Duodenal mucosa (tissue), 2 donors: Measurements from ENCODE around the gene IL1R1.

Source experiments
- H3K27ac ChIP-seq: one replicate; pipeline ENCODE4 v1.7.0; 2013; ENCODE audit warnings: low read depth, low read length
- H3K27me3 ChIP-seq, 2 donors: one replicate each; pipeline ENCODE4 v1.7.0; 2013; ENCODE audit warnings: low read length in 2 of 2, control low read depth in 1 of 2; ENCODE audit not compliant: insufficient read depth in 2 of 2, control insufficient read depth in 1 of 2
- H3K36me3 ChIP-seq, 2 donors: one replicate each; pipeline ENCODE4 v1.7.0; 2013; ENCODE audit warnings: low read length in 2 of 2, control low read depth in 1 of 2; ENCODE audit not compliant: insufficient read depth in 2 of 2, control insufficient read depth in 1 of 2
- H3K4me1 ChIP-seq, 2 donors: one replicate each; pipeline ENCODE4 v1.7.0; 2013; ENCODE audit warnings: low read length in 2 of 2, control low read depth in 1 of 2; ENCODE audit not compliant: insufficient read depth in 2 of 2, control insufficient read depth in 1 of 2
- H3K4me3 ChIP-seq, 2 donors: one replicate each; pipeline ENCODE4 v1.7.0; 2013; ENCODE audit warnings: low read length in 2 of 2, low read depth in 1 of 2
- H3K9ac ChIP-seq, 2 donors: one replicate each; pipeline ENCODE4 v1.7.0; 2013; ENCODE audit warnings: low read length in 2 of 2, low read depth in 1 of 2
- H3K9me3 ChIP-seq, 2 donors: one replicate each; pipeline ENCODE4 v1.7.0; 2013; ENCODE audit warnings: low read length in 2 of 2, control low read depth in 1 of 2; ENCODE audit not compliant: control insufficient read depth in 1 of 2

Gene IL1R1

GRCh38 chr2:102185347-102185746, 42.8 kb downstream of the IL1R1 start:
- no peak overlapping the region for H3K4me3 ChIP-seq
- H3K4me1 ChIP-seq, result peaks cover 0 to 5% of the 10 kb centered on the region in 2 donors
- H3K36me3 ChIP-seq, result no peaks in the 10 kb centered on the region
- no peak overlapping the region for H3K27ac ChIP-seq
- no peaks in the 10 kb centered on the region for H3K9me3 ChIP-seq
- no peak overlapping the region for H3K9ac ChIP-seq
- peaks cover 8 to 9% of the 10 kb centered on the region in 2 donors for H3K27me3 ChIP-seq

- peaks cover 6 to 9% of the 10 kb centered on the region in 2 donors for H3K27me3 ChIP-seq
- no peaks in the 10 kb centered on the region for H3K9me3 ChIP-seq
- H3K36me3 ChIP-seq, result no peaks in the 10 kb centered on the region
- H3K27ac ChIP-seq, result peak within 1 kb of the TSS; percentile 39
- H3K4me1 ChIP-seq, result peaks cover 0 to 5% of the 10 kb centered on the region in 2 donors
- peak within 1 kb of the TSS; percentile 57 to 65 for H3K4me3 ChIP-seq
- H3K9ac ChIP-seq, result peak within 1 kb of the TSS; percentile 25 to 30
These were observed 44.4 kb downstream of the IL1R1 start, which contains the start of gene IL1RL2 for GRCh38 chr2:102186791-102187495. Gene IL1RL2 (plus strand): TSS chr2:102187023. CDS start chr2:102187868, 845 bp downstream.

- Histone ChIP-seq H3K9me3 (no peaks in the 10 kb centered on the region), H3K36me3 (no peaks in the 10 kb centered on the region), H3K4me3 (peak overlapping the region; percentile 57 to 65), H3K27me3 (peaks cover 4 to 9% of the 10 kb centered on the region in 2 donors), H3K27ac (peak overlapping the region; percentile 39), H3K9ac (peak overlapping the region; percentile 25 to 30), H3K4me1 (peaks cover 0 to 5% of the 10 kb centered on the region in 2 donors)
These were observed 45.1 kb downstream of the IL1R1 start for GRCh38 chr2:102187496-102188150.

- Histone ChIP-seq H3K4me1 (peaks cover 0 to 5% of the 10 kb centered on the region in 2 donors), H3K4me3 (no peak overlapping the region), H3K27me3 (peaks cover 4 to 9% of the 10 kb centered on the region in 2 donors), H3K27ac (no peak overlapping the region), H3K9ac (no peak overlapping the region), H3K36me3 (no peaks in the 10 kb centered on the region), H3K9me3 (no peaks in the 10 kb centered on the region)
These were observed 48.0 kb downstream of the IL1R1 start for GRCh38 chr2:102190430-102191107.

- H3K4me3 ChIP-seq, result no peak overlapping the region
- peaks cover 4 to 9% of the 10 kb centered on the region in 2 donors for H3K27me3 ChIP-seq
- H3K9ac ChIP-seq, result no peak overlapping the region
- H3K9me3 ChIP-seq, result no peaks in the 10 kb centered on the region
- H3K27ac ChIP-seq, result no peak overlapping the region
- H3K36me3 ChIP-seq, result no peaks in the 10 kb centered on the region
- peaks cover 0 to 5% of the 10 kb centered on the region in 2 donors for H3K4me1 ChIP-seq
These were observed 49.0 kb downstream of the IL1R1 start for GRCh38 chr2:102191501-102191900.

- Histone ChIP-seq H3K9me3 (no peaks in the 10 kb centered on the region), H3K27me3 (peaks cover 0 to 4% of the 10 kb centered on the region in 2 donors), H3K4me1 (peaks cover 0 to under 1% of the 10 kb centered on the region in 2 donors), H3K36me3 (no peaks in the 10 kb centered on the region), H3K27ac (no peak overlapping the region), H3K4me3 (no peak overlapping the region), H3K9ac (no peak overlapping the region)
These were observed 50.5 kb downstream of the IL1R1 start for GRCh38 chr2:102193074-102193473.

- Histone ChIP-seq H3K9me3 (no peaks in the 10 kb centered on the region), H3K4me3 (no peak overlapping the region), H3K9ac (no peak overlapping the region), H3K27ac (no peak overlapping the region), H3K27me3 (no peaks in the 10 kb centered on the region), H3K4me1 (no peaks in the 10 kb centered on the region), H3K36me3 (no peaks in the 10 kb centered on the region)
These were observed 52.2 kb downstream of the IL1R1 start for GRCh38 chr2:102194609-102195268.

- Histone ChIP-seq H3K27ac (no peak overlapping the region), H3K4me3 (no peak overlapping the region), H3K4me1 (no peaks in the 10 kb centered on the region), H3K36me3 (no peaks in the 10 kb centered on the region), H3K9me3 (no peaks in the 10 kb centered on the region), H3K9ac (no peak overlapping the region), H3K27me3 (no peaks in the 10 kb centered on the region)
These were observed 55.0 kb downstream of the IL1R1 start for GRCh38 chr2:102197389-102198137.

- Histone ChIP-seq H3K36me3 (no peaks in the 10 kb centered on the region), H3K27ac (no peak overlapping the region), H3K4me1 (no peaks in the 10 kb centered on the region), H3K27me3 (no peaks in the 10 kb centered on the region), H3K9ac (no peak overlapping the region), H3K4me3 (no peak overlapping the region), H3K9me3 (no peaks in the 10 kb centered on the region)
These were observed 58.0 kb downstream of the IL1R1 start for GRCh38 chr2:102200539-102200938.
